Spleen (tissue), 11 donors: ENCODE results near the gene FAS. TPM values are rescaled to one million over a fixed set of nuclear protein-coding genes. Genes with fewer than 3 reads are reported as not detected.

Experiments
- DNase-seq: peaks from one replicate; pipeline ENCODE4 v3.0.0-alpha.2; 2020
- H3K27ac ChIP-seq, 8 donors: fragments of 200-600 bp; sonication (generic) in 7 of 8; 1 replicate in 4 of 8; 2 replicates in 4 of 8; pipeline versions ENCODE4 v1.5.0 to v1.8.0; 2016 to 2021; ENCODE audit warnings: inconsistent platforms in 4 of 8, mild to moderate bottlenecking in 4 of 8, moderate library complexity in 1 of 8
- H3K27me3 ChIP-seq, 7 donors: fragments of 200-600 bp; sonication (generic) in 6 of 7; replicated peaks in 1 of 7; 1 replicate in 4 of 7; 2 replicates in 3 of 7; pipeline versions ENCODE4 v1.5.0 to v1.8.0; 2016 to 2021; ENCODE audit warnings: inconsistent platforms in 3 of 7, mild to moderate bottlenecking in 1 of 7
- H3K36me3 ChIP-seq, 6 donors: fragments of 200-600 bp; sonication (generic) in 5 of 6; 1 replicate in 4 of 6; 2 replicates in 2 of 6; pipeline versions ENCODE4 v1.5.0 to v1.8.0; 2016 to 2021; ENCODE audit warnings: inconsistent platforms in 2 of 6
- H3K4me1 ChIP-seq, 6 donors: fragments of 200-600 bp; sonication (generic) in 5 of 6; 1 replicate in 3 of 6; 2 replicates in 3 of 6; pipeline versions ENCODE4 v1.5.0 to v1.8.0; 2016 to 2021; ENCODE audit warnings: inconsistent platforms in 3 of 6
- H3K4me3 ChIP-seq, 8 donors: fragments of 200-600 bp; sonication (generic) in 7 of 8; 1 replicate in 4 of 8; 2 replicates in 4 of 8; pipeline versions ENCODE4 v1.5.0 to v1.8.0; 2016 to 2021; ENCODE audit warnings: inconsistent platforms in 4 of 8, mild to moderate bottlenecking in 4 of 8, moderate library complexity in 2 of 8
- H3K9me3 ChIP-seq, 8 donors: fragments of 200-600 bp; sonication (generic) in 7 of 8; 1 replicate in 4 of 8; 2 replicates in 4 of 8; pipeline versions ENCODE4 v1.5.0 to v1.8.0; 2016 to 2021; ENCODE audit warnings: inconsistent platforms in 4 of 8
- POLR2A ChIP-seq, 3 donors: fragments of 450-650 bp; IDR thresholded peaks; one replicate each; pipeline ENCODE4 v1.5.1; 2017; ENCODE audit warnings: antibody characterized with exemption in 3 of 3, mild to moderate bottlenecking in 1 of 3
- POLR2AphosphoS5 ChIP-seq, 3 donors: sonication (generic); formaldehyde crosslinking; IDR thresholded peaks; one replicate each; pipeline ENCODE4 v1.5.1; 2017; ENCODE audit warnings: antibody characterized with exemption in 3 of 3
- whole genome bisulfite sequencing, 5 donors: extraction: QIAGEN DNeasy Blood & Tissue Kit in 3 of 5; methylation state at CpG; one replicate each; pipeline versions ENCODE4 v1.1.5 to v1.1.7; 2013 to 2018; 5-methylcytosine and 5-hydroxymethylcytosine counted together
- intact Hi-C: fragments of 100-400 bp; cut with DNase I; formaldehyde crosslinking; loops from one replicate; pipeline ENCODE4 v1.15.0; 2023; ENCODE audit warnings: low total_unique reads
- polyA plus RNA-seq, 3 donors: library from polyadenylated mRNA; stranded (reverse); fragments of 200-250 nt; gene quantifications; one replicate each; pipeline ENCODE4 v1.2.1, GENCODE V29; 2013
- total RNA-seq, 7 donors: library from RNA; depleted of rRNA in 3 of 7; stranded (reverse); fragments of >200 nt in 3 of 7; fragmentation: NEBNext Ultra II Directional in 4 of 7; extraction: Animal tissue kit (Norgen Biotek cat#: 25700) in 4 of 7; gene quantifications; one replicate each; pipeline versions ENCODE4 v1.1.0 to v1.2.1, GENCODE V29; 2016 to 2021
- TF ChIP-seq, protein P1 (sequence below), 11 experiments: fragments of 200-600 bp in 7 of 11; fragments of 450-650 bp in 4 of 11; sonication (generic) in 4 of 11; IDR thresholded peaks in 8 of 11; conservative IDR thresholded peaks in 3 of 11; 1 replicate in 7 of 11; 2 replicates in 4 of 11; pipeline versions ENCODE4 v1.4.0 to v1.8.0; 2016 to 2021; ENCODE audit warnings: antibody characterized with exemption in 11 of 11, inconsistent platforms in 4 of 11, mild to moderate bottlenecking in 1 of 11
- donor health status: healthy with polysubstance abuse.
- donor health status: DM: no; HTN: no; CAD: no; lungs with moderate emphysema.
- donor health status: DM: no; HTN: no; CAD: no.
- donor health status: Bipolar disorder and iron deficiency.
- donor health status: healthy.
- donor health status: DM: no; HTN: no; CAD: no.
- donor health status: DM: yes; HTN: yes; CAD: no.

Gene FAS
- total and polyA plus RNA-seq, 10 donors: 7.6 to 50.6 (median 30.6) TPM

DNA sequence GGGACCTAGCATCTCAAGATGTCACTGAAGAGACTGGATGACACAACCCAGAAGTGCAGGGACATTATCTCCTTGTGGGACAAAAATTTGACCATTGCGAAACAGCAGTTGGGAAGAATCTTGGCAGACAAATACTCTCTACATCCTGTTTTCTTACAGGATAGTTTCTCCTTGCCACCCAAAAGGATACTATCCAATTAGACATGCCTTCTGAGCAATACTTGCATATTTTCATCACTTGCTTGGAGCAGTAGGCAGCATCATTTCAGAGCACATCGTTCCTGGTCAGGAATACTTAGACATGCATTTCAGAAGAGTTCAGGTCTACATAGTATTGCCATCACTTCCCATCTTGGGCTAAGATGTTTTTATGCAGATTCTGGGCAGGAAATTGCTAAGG lies 56.8 kb downstream of the FAS start:
- H3K4me1 ChIP-seq: no peaks in the 10 kb centered on the region
- intact Hi-C loops: no loop called here
- TF ChIP-seq POLR2AphosphoS5 (IDR thresholded peaks at IDR 0.05) (no peak), POLR2A (IDR thresholded peaks at IDR 0.05) (no peak)
- TF ChIP-seq, protein P1, sequence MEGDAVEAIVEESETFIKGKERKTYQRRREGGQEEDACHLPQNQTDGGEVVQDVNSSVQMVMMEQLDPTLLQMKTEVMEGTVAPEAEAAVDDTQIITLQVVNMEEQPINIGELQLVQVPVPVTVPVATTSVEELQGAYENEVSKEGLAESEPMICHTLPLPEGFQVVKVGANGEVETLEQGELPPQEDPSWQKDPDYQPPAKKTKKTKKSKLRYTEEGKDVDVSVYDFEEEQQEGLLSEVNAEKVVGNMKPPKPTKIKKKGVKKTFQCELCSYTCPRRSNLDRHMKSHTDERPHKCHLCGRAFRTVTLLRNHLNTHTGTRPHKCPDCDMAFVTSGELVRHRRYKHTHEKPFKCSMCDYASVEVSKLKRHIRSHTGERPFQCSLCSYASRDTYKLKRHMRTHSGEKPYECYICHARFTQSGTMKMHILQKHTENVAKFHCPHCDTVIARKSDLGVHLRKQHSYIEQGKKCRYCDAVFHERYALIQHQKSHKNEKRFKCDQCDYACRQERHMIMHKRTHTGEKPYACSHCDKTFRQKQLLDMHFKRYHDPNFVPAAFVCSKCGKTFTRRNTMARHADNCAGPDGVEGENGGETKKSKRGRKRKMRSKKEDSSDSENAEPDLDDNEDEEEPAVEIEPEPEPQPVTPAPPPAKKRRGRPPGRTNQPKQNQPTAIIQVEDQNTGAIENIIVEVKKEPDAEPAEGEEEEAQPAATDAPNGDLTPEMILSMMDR (IDR thresholded peaks at IDR 0.05 in 8 of 11, conservative IDR thresholded peaks at IDR 0.05 in 3 of 11): no peak
- no peak overlapping the region for H3K27ac ChIP-seq
- peaks cover 0 to 4% (median 0%) of the 10 kb centered on the region in 6 donors for H3K36me3 ChIP-seq
- no peaks in the 10 kb centered on the region for H3K27me3 ChIP-seq
- H3K9me3 ChIP-seq: no peaks in the 10 kb centered on the region
- no peak for DNase-seq
- H3K4me3 ChIP-seq: no peak overlapping the region
- WGBS, 5 donors: 77 to 93% (median 82%) methylated on average over 2 of the region's 2 CpGs

DNA sequence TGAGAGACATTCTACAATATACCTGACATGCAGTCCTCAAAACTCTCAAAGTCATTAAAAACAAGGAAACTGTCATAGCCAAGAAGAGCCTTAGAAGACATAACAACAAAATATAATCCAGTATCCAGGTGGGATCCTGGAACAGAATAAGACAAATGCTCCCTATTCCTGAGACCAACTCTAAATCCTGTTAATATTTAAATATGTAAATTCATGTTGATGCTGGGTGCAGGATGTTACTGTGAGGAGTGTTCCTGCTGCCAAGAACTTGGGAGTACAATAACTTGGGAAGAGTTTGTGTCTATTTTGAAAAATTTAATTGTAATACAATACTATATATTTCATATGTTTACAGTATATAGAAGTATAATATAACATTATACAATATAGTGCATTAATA lies 61.0 kb downstream of the FAS start:
- DNase-seq: no peak
- Histone ChIP-seq H3K4me3 (no peak overlapping the region), H3K4me1 (no peaks in the 10 kb centered on the region), H3K9me3 (no peaks in the 10 kb centered on the region), H3K27ac (no peak overlapping the region), H3K27me3 (no peaks in the 10 kb centered on the region), H3K36me3 (no peaks in the 10 kb centered on the region)
- intact Hi-C loops: no loop called here
- TF ChIP-seq POLR2AphosphoS5 (IDR thresholded peaks at IDR 0.05) (no peak), POLR2A (IDR thresholded peaks at IDR 0.05) (no peak)
- TF ChIP-seq, protein P1 (IDR thresholded peaks at IDR 0.05 in 8 of 11, conservative IDR thresholded peaks at IDR 0.05 in 3 of 11): no peak

DNA sequence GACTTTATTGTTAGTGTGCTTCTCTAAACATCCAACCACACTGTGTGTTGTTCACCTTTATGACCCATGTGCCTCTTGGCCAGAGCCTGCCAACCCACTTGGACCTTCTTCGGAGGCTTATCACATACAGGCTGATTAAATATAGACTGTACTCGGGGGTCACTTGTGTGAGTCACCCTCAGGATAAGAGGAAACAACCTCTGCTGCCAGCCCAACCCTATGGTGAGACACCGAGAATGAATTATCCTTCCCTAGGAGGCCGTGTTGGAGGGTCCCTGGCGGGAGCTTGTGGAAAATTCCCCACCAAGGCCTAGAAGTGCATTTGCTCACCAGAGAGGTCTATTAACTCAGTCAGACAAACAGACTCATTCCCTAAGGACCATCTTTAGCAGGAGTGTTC lies 63.0 kb downstream of the FAS start:
- intact Hi-C loops: no loop called here
- Histone ChIP-seq H3K36me3 (no peaks in the 10 kb centered on the region), H3K4me1 (no peaks in the 10 kb centered on the region), H3K9me3 (no peaks in the 10 kb centered on the region), H3K4me3 (no peak overlapping the region), H3K27ac (no peak overlapping the region), H3K27me3 (no peaks in the 10 kb centered on the region)
- no peak for DNase-seq
- 85 to 95% (median 90%) methylated on average over 5 of the region's 5 CpGs for WGBS, 5 donors
- TF ChIP-seq POLR2A (IDR thresholded peaks at IDR 0.05): no peak
- TF ChIP-seq, protein P1 (IDR thresholded peaks at IDR 0.05 in 8 of 11, conservative IDR thresholded peaks at IDR 0.05 in 3 of 11): no peak
- TF ChIP-seq POLR2AphosphoS5 (IDR thresholded peaks at IDR 0.05): no peak

DNA sequence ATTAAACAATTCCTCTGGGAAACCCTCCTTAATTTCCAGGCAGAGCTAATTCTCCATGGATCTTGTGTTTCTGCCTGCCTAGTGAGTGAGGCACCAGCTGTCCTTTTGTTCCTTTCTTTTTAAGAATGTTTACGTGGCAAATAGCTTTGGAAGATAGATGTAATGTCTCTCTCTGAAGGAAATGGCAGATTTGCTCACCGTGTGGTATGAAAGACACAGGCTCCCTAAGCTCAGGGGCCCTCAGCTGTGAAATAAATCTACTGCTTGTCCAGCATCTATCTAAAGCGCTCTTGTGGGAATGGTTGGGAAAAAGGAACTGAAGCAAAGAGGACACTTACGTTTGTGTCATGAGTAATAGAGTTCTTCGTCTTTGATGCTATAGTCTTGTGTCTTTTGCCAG lies 64.6 kb downstream of the FAS start:
- TF ChIP-seq POLR2A (IDR thresholded peaks at IDR 0.05) (no peak), POLR2AphosphoS5 (IDR thresholded peaks at IDR 0.05) (no peak)
- TF ChIP-seq, protein P1 (IDR thresholded peaks at IDR 0.05 in 8 of 11, conservative IDR thresholded peaks at IDR 0.05 in 3 of 11): no peak
- no peaks in the 10 kb centered on the region for H3K9me3 ChIP-seq
- no peak overlapping the region for H3K4me3 ChIP-seq
- DNase-seq: no peak
- WGBS, 5 donors: 83 to 90% (median 86%) methylated on average over 5 of the region's 5 CpGs
- intact Hi-C loops: no loop called here
- no peak overlapping the region for H3K27ac ChIP-seq
- H3K27me3 ChIP-seq: no peaks in the 10 kb centered on the region
- no peaks in the 10 kb centered on the region for H3K36me3 ChIP-seq
- H3K4me1 ChIP-seq: no peaks in the 10 kb centered on the region
